ENCODE data around the gene TRIM15.
"Not testable (repeated sequence)": the region's sequence is repeated elsewhere in the genome, so short reads cannot be mapped to it uniquely, and the experiment has no call there.

The TRIM15 gene

GRCh38 chr6:30135147-30135546, 28.2 kb upstream of the TRIM15 start:
- Histone ChIP-seq H3K36me3 (ENCODE audit: control insufficient read depth in 4 of 4, insufficient read depth in 4 of 4, low read length in 3 of 4) (no peaks in the 10 kb centered on the region), H3K27me3 (replicated peaks in 2 of 5; ENCODE audit: control insufficient read depth in 4 of 5, insufficient read depth in 5 of 5, low read length in 4 of 5) (peaks cover under 1 to 21% (median 17%) of the 10 kb centered on the region in 5 experiments), H3K9me3 (ENCODE audit: control extremely low read depth in 1 of 5, control insufficient read depth in 4 of 5, insufficient read depth in 2 of 5, low read depth in 1 of 5, low read length in 4 of 5) (no peaks in the 10 kb centered on the region), H3K27ac (ENCODE audit: insufficient read depth in 1 of 2, low read depth in 1 of 2, low read length in 2 of 2, poor library complexity in 1 of 2, severe bottlenecking in 2 of 2) (no peak overlapping the region), H3K4me3 (ENCODE audit: control insufficient read depth in 1 of 7, extremely low read depth in 1 of 7, insufficient read depth in 4 of 7, low read depth in 2 of 7, low read length in 6 of 7) (no peak overlapping the region), H3K4me1 (ENCODE audit: control extremely low read depth in 1 of 4, control insufficient read depth in 4 of 4, insufficient read depth in 4 of 4, low read length in 3 of 4) (peaks cover 0 to 18% (median 8%) of the 10 kb centered on the region in 4 experiments)
- no CpG with 5 or more reads among the region's 2 CpGs for WGBS (ENCODE audit: insufficient coverage)
- POLR2A ChIA-PET = no interaction called here
- CTCF ChIA-PET = interaction anchor here (0.9 to 8.2 kb wide), 5 partner anchors 12 to 62 kb away, joined by 3 to 108 read pairs (median 8); no protein-coding TSS in a partner anchor
- DNase-seq = no peak

- WGBS (ENCODE audit: insufficient coverage) = 67% methylated on average over 3 of the region's 4 CpGs
- CTCF ChIA-PET = interaction anchor here (0.9 to 8.2 kb wide), 4 partner anchors 16 to 62 kb away, joined by 3 to 108 read pairs (median 6); no protein-coding TSS in a partner anchor
- POLR2A ChIA-PET = no interaction called here
These were observed 27.6 kb upstream of the TRIM15 start, which contains the start of gene TRIM40 for GRCh38 chr6:30135757-30136156. Gene TRIM40 (plus strand): TSS chr6:30136140. CDS start chr6:30137037, 897 bp downstream.

GRCh38 chr6:30136570-30137286, 26.6 kb upstream of the TRIM15 start:
- H3K4me1 ChIP-seq (ENCODE audit: control extremely low read depth in 1 of 4, control insufficient read depth in 4 of 4, insufficient read depth in 4 of 4, low read length in 3 of 4) = peaks cover 0 to 13% (median 5%) of the 10 kb centered on the region in 4 experiments

More at GRCh38 chr6:30135757-30136156, 27.6 kb upstream of the TRIM15 start, which contains the start of gene TRIM40:
- Histone ChIP-seq H3K4me1 (ENCODE audit: control extremely low read depth in 1 of 4, control insufficient read depth in 4 of 4, insufficient read depth in 4 of 4, low read length in 3 of 4) (peaks cover 0 to 14% (median 6%) of the 10 kb centered on the region in 4 experiments), H3K9me3 (ENCODE audit: control extremely low read depth in 1 of 5, control insufficient read depth in 4 of 5, insufficient read depth in 2 of 5, low read depth in 1 of 5, low read length in 4 of 5) (no peaks in the 10 kb centered on the region), H3K27ac (ENCODE audit: insufficient read depth in 1 of 2, low read depth in 1 of 2, low read length in 2 of 2, poor library complexity in 1 of 2, severe bottlenecking in 2 of 2) (no peak within 1 kb of the TSS), H3K36me3 (ENCODE audit: control insufficient read depth in 4 of 4, insufficient read depth in 4 of 4, low read length in 3 of 4) (no peaks in the 10 kb centered on the region), H3K27me3 (replicated peaks in 2 of 5; ENCODE audit: control insufficient read depth in 4 of 5, insufficient read depth in 5 of 5, low read length in 4 of 5) (peaks cover 0 to 15% (median 11%) of the 10 kb centered on the region in 5 experiments), H3K4me3 (ENCODE audit: control insufficient read depth in 1 of 7, extremely low read depth in 1 of 7, insufficient read depth in 4 of 7, low read depth in 2 of 7, low read length in 6 of 7) (no peak within 1 kb of the TSS)
- no peak for DNase-seq

GRCh38 chr6:30140240-30140639, 23.1 kb upstream of the TRIM15 start:
- peaks cover 0 to 13% (median 5%) of the 10 kb centered on the region in 4 experiments for H3K4me1 ChIP-seq (ENCODE audit: control extremely low read depth in 1 of 4, control insufficient read depth in 4 of 4, insufficient read depth in 4 of 4, low read length in 3 of 4)
- H3K27ac ChIP-seq (ENCODE audit: insufficient read depth in 1 of 2, low read depth in 1 of 2, low read length in 2 of 2, poor library complexity in 1 of 2, severe bottlenecking in 2 of 2); H3K36me3 ChIP-seq (ENCODE audit: control insufficient read depth in 4 of 4, insufficient read depth in 4 of 4, low read length in 3 of 4); H3K9me3 ChIP-seq (ENCODE audit: control extremely low read depth in 1 of 5, control insufficient read depth in 4 of 5, insufficient read depth in 2 of 5, low read depth in 1 of 5, low read length in 4 of 5); POLR2A ChIA-PET; DNase-seq; H3K27me3 ChIP-seq (replicated peaks in 2 of 5; ENCODE audit: control insufficient read depth in 4 of 5, insufficient read depth in 5 of 5, low read length in 4 of 5); H3K4me3 ChIP-seq (ENCODE audit: control insufficient read depth in 1 of 7, extremely low read depth in 1 of 7, insufficient read depth in 4 of 7, low read depth in 2 of 7, low read length in 6 of 7): not testable (repeated sequence)
- 83% methylated on average over 4 of the region's 8 CpGs for WGBS (ENCODE audit: insufficient coverage)
- CTCF ChIA-PET = interaction anchor here (1.0 kb wide), 1 partner anchor 27 kb away, joined by 3 read pairs; the partner anchor contains the start of gene TRIM31

More at GRCh38 chr6:30136570-30137286, 26.6 kb upstream of the TRIM15 start:
- POLR2A ChIA-PET = no interaction called here
- no peaks in the 10 kb centered on the region for H3K9me3 ChIP-seq (ENCODE audit: control extremely low read depth in 1 of 5, control insufficient read depth in 4 of 5, insufficient read depth in 2 of 5, low read depth in 1 of 5, low read length in 4 of 5)
- H3K36me3 ChIP-seq (ENCODE audit: control insufficient read depth in 4 of 4, insufficient read depth in 4 of 4, low read length in 3 of 4) = no peaks in the 10 kb centered on the region
- H3K27ac ChIP-seq (ENCODE audit: insufficient read depth in 1 of 2, low read depth in 1 of 2, low read length in 2 of 2, poor library complexity in 1 of 2, severe bottlenecking in 2 of 2) = no peak overlapping the region
- DNase-seq = peak in 2 of 3 donors; percentile 23 to 29
- WGBS (ENCODE audit: insufficient coverage) = 56% methylated on average over 10 of the region's 11 CpGs
- CTCF ChIA-PET = interaction anchor here (2.0 to 8.2 kb wide), 2 partner anchors 31 to 32 kb away, joined by 8 to 108 read pairs; no protein-coding TSS in a partner anchor
- H3K4me3 ChIP-seq (ENCODE audit: control insufficient read depth in 1 of 7, extremely low read depth in 1 of 7, insufficient read depth in 4 of 7, low read depth in 2 of 7, low read length in 6 of 7) = no peak overlapping the region
- peaks cover 0 to 11% (median 6%) of the 10 kb centered on the region in 5 experiments for H3K27me3 ChIP-seq (replicated peaks in 2 of 5; ENCODE audit: control insufficient read depth in 4 of 5, insufficient read depth in 5 of 5, low read length in 4 of 5)

- ChIA-PET POLR2A (no interaction called here), CTCF (interaction anchor here (0.7 to 1.4 kb wide), 2 partner anchors 9 to 16 kb away, joined by 4 read pairs; no protein-coding TSS in a partner anchor)
- Histone ChIP-seq H3K27ac (ENCODE audit: insufficient read depth in 1 of 2, low read depth in 1 of 2, low read length in 2 of 2, poor library complexity in 1 of 2, severe bottlenecking in 2 of 2) (no peak overlapping the region), H3K4me1 (ENCODE audit: control extremely low read depth in 1 of 4, control insufficient read depth in 4 of 4, insufficient read depth in 4 of 4, low read length in 3 of 4) (peaks cover 0 to 8% (median under 1%) of the 10 kb centered on the region in 4 experiments), H3K4me3 (ENCODE audit: control insufficient read depth in 1 of 7, extremely low read depth in 1 of 7, insufficient read depth in 4 of 7, low read depth in 2 of 7, low read length in 6 of 7) (no peak overlapping the region), H3K9me3 (ENCODE audit: control extremely low read depth in 1 of 5, control insufficient read depth in 4 of 5, insufficient read depth in 2 of 5, low read depth in 1 of 5, low read length in 4 of 5) (no peaks in the 10 kb centered on the region), H3K27me3 (replicated peaks in 2 of 5; ENCODE audit: control insufficient read depth in 4 of 5, insufficient read depth in 5 of 5, low read length in 4 of 5) (peaks cover 0 to 8% (median 1%) of the 10 kb centered on the region in 5 experiments), H3K36me3 (ENCODE audit: control insufficient read depth in 4 of 4, insufficient read depth in 4 of 4, low read length in 3 of 4) (no peaks in the 10 kb centered on the region)
- no CpG with 5 or more reads among the region's 3 CpGs for WGBS (ENCODE audit: insufficient coverage)
- DNase-seq = no peak
These were observed 20.7 kb upstream of the TRIM15 start for GRCh38 chr6:30142665-30143064.

- H3K36me3 ChIP-seq (ENCODE audit: control insufficient read depth in 4 of 4, insufficient read depth in 4 of 4, low read length in 3 of 4) = no peaks in the 10 kb centered on the region
- CTCF ChIA-PET = interaction anchor here (0.9 to 1.2 kb wide), 2 partner anchors 16 to 78 kb away, joined by 3 read pairs; no protein-coding TSS in a partner anchor
- peaks cover 0 to 8% (median 1%) of the 10 kb centered on the region in 5 experiments for H3K27me3 ChIP-seq (replicated peaks in 2 of 5; ENCODE audit: control insufficient read depth in 4 of 5, insufficient read depth in 5 of 5, low read length in 4 of 5)
- no peak overlapping the region for H3K4me3 ChIP-seq (ENCODE audit: control insufficient read depth in 1 of 7, extremely low read depth in 1 of 7, insufficient read depth in 4 of 7, low read depth in 2 of 7, low read length in 6 of 7)
- no peak for DNase-seq
- no peaks in the 10 kb centered on the region for H3K9me3 ChIP-seq (ENCODE audit: control extremely low read depth in 1 of 5, control insufficient read depth in 4 of 5, insufficient read depth in 2 of 5, low read depth in 1 of 5, low read length in 4 of 5)
- WGBS (ENCODE audit: insufficient coverage) = 90% methylated on average over 2 of the region's 2 CpGs
- no peak overlapping the region for H3K27ac ChIP-seq (ENCODE audit: insufficient read depth in 1 of 2, low read depth in 1 of 2, low read length in 2 of 2, poor library complexity in 1 of 2, severe bottlenecking in 2 of 2)
- peaks cover 0 to 8% (median under 1%) of the 10 kb centered on the region in 4 experiments for H3K4me1 ChIP-seq (ENCODE audit: control extremely low read depth in 1 of 4, control insufficient read depth in 4 of 4, insufficient read depth in 4 of 4, low read length in 3 of 4)
- POLR2A ChIA-PET = no interaction called here
These were observed 19.6 kb upstream of the TRIM15 start for GRCh38 chr6:30143780-30144179.

GRCh38 chr6:30144811-30145210, 18.5 kb upstream of the TRIM15 start:
- H3K27ac ChIP-seq (ENCODE audit: insufficient read depth in 1 of 2, low read depth in 1 of 2, low read length in 2 of 2, poor library complexity in 1 of 2, severe bottlenecking in 2 of 2) = no peak overlapping the region
- WGBS (ENCODE audit: insufficient coverage) = 80% methylated on average over 6 of the region's 6 CpGs
- no peaks in the 10 kb centered on the region for H3K36me3 ChIP-seq (ENCODE audit: control insufficient read depth in 4 of 4, insufficient read depth in 4 of 4, low read length in 3 of 4)
- peaks cover 0 to 9% (median 2%) of the 10 kb centered on the region in 4 experiments for H3K4me1 ChIP-seq (ENCODE audit: control extremely low read depth in 1 of 4, control insufficient read depth in 4 of 4, insufficient read depth in 4 of 4, low read length in 3 of 4)
- POLR2A ChIA-PET = no interaction called here
- H3K4me3 ChIP-seq (ENCODE audit: control insufficient read depth in 1 of 7, extremely low read depth in 1 of 7, insufficient read depth in 4 of 7, low read depth in 2 of 7, low read length in 6 of 7) = no peak overlapping the region
- peaks cover 0 to 8% (median 1%) of the 10 kb centered on the region in 5 experiments for H3K27me3 ChIP-seq (replicated peaks in 2 of 5; ENCODE audit: control insufficient read depth in 4 of 5, insufficient read depth in 5 of 5, low read length in 4 of 5)
- no peak for DNase-seq
- CTCF ChIA-PET = interaction anchor here (4.2 kb wide), 1 partner anchor 12 kb away, joined by 30 read pairs; no protein-coding TSS in a partner anchor
- no peaks in the 10 kb centered on the region for H3K9me3 ChIP-seq (ENCODE audit: control extremely low read depth in 1 of 5, control insufficient read depth in 4 of 5, insufficient read depth in 2 of 5, low read depth in 1 of 5, low read length in 4 of 5)
